Activated CD4-positive, alpha-beta memory T cell treated with anti-CD3 and anti-CD28 coated beads, Interleukin-2, amount 10 ng/mL, durations not matched to agents 7 days and 5 days (primary cell): ENCODE measurements around the gene ZNF677. TPM values are rescaled to one million over a fixed set of nuclear protein-coding genes. Genes with fewer than 3 reads are reported as not detected.
"Not testable (repeated sequence)": the region's sequence is repeated elsewhere in the genome, so short reads cannot be mapped to it uniquely, and the experiment has no call there.

Experiments
- CTCF ChIA-PET: fragments of 350-600 bp; sonication (Branson Sonifier 250); formaldehyde crosslinking; loops from one replicate; lab custom pipeline; 2021; ENCODE audit warnings: antibody characterized with exemption, inconsistent platforms; lab: Charles Lee
- POLR2A ChIA-PET: fragments of 350-600 bp; sonication (Branson Sonifier 250); formaldehyde crosslinking; loops from one replicate; lab custom pipeline; 2021; ENCODE audit warnings: antibody characterized with exemption; lab: Charles Lee
- DNase-seq: peaks from one replicate; pipeline ENCODE4 v3.0.0-alpha.2; 2020
- H3K27ac Mint-ChIP-seq: one replicate; pipeline ENCODE4 v1.8.0; 2021; ENCODE audit warnings: mild to moderate bottlenecking, mixed read lengths
- H3K27me3 Mint-ChIP-seq: one replicate; pipeline ENCODE4 v1.8.0; 2021; ENCODE audit warnings: mixed read lengths
- H3K36me3 Mint-ChIP-seq: one replicate; pipeline ENCODE4 v1.8.0; 2021; ENCODE audit warnings: low read depth, mixed read lengths
- H3K4me1 Mint-ChIP-seq: one replicate; pipeline ENCODE4 v1.8.0; 2021; ENCODE audit warnings: mixed read lengths
- H3K4me3 Mint-ChIP-seq: one replicate; pipeline ENCODE4 v1.8.0; 2021; ENCODE audit warnings: mild to moderate bottlenecking, mixed read lengths
- H3K9me3 Mint-ChIP-seq: one replicate; pipeline ENCODE4 v1.8.0; 2021; ENCODE audit warnings: mixed read lengths
- total RNA-seq, 2 experiments: library from RNA; stranded (reverse); gene quantifications; one replicate each; pipeline ENCODE4 v1.2.3, GENCODE V29; 2021

Gene ZNF677
- total RNA-seq, 2 experiments from 2014 or later: 4.7 to 6.1 TPM

DNA sequence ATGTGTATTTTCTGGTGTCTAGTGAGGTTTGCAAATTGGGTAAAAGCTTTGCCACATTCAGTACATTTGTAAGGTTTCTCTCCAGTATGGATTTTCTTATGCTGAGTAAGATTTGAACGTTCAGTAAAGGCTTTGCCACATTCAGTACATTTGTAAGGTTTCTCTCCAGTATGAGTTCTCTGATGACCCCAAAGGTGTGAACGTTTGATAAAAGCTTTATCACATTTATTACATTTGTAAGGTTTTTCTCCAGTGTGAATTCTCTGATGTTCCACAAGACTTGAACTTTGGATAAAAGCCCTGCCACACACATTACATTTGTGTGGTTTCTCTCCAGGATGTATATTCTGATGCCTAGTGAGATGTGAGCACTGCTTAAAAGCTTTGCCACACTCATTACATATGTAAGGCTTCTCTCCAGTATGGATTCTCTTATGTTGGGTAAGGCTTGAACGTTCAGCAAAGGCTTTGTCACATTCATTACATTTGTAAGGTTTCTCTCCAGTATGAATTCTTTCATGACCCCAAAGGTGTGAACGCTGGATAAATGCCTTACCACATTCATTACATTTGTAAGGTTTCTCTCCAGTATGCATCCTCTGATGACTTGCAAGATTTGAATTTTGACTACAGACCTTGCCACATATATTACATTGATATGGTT is 17.4 kb downstream of the ZNF677 start:
- no peaks in the 10 kb centered on the region for H3K4me1 Mint-ChIP-seq
- H3K27me3 Mint-ChIP-seq: no peaks in the 10 kb centered on the region
- no peak overlapping the region for H3K4me3 Mint-ChIP-seq
- no peak overlapping the region for H3K27ac Mint-ChIP-seq
- H3K9me3 Mint-ChIP-seq: peaks cover 64% of the 10 kb centered on the region
- POLR2A ChIA-PET: no interaction called here
- H3K36me3 Mint-ChIP-seq: peaks cover 30% of the 10 kb centered on the region
- CTCF ChIA-PET: no interaction called here
- DNase-seq: no peak

DNA sequence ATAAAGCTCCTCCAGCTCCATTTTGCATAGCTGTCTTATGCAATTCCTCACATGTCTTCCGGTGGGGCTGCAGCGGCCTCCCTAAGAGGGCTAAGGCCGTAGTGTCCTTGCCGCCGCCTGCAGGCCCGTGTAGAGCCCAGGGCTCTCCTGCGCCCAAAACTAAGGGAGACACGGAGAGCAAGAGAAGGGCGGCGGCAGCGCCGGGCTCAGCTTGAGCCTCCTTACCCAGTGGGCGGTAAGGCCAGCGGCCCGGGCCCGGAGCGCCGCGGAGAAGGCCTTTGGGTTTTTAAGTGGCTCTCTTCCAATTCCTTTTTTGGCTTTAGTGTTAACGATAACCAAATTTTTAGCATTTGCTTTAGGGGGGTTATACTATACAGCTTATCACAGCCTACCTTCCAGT is 30.1 kb downstream of the ZNF677 start:
- no peak overlapping the region for H3K27ac Mint-ChIP-seq
- no peaks in the 10 kb centered on the region for H3K4me1 Mint-ChIP-seq
- DNase-seq: no peak
- H3K4me3 Mint-ChIP-seq: no peak overlapping the region
- peaks cover 9% of the 10 kb centered on the region for H3K36me3 Mint-ChIP-seq
- peaks cover 42% of the 10 kb centered on the region for H3K9me3 Mint-ChIP-seq
- POLR2A ChIA-PET: no interaction called here
- CTCF ChIA-PET: no interaction called here
- H3K27me3 Mint-ChIP-seq: no peaks in the 10 kb centered on the region

DNA sequence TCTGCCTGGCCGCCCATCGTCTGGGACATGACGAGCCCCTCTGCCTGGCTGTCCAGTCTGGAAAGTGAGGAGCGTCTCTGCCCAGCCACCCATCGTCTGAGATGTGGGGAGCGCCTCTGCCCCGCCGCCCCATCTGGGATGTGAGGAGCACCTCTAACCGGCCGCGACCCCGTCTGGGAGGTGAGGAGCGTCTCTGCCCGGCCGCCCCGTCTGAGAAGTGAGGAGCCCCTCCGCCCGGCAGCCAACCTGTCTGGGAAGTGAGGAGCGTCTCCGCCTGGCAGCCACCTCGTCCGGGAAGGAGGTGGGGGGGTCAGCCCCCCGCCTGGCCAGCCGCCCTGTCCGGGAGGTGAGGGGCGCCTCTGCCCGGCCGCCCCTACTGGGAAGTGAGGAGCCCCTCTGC is 32.0 kb downstream of the ZNF677 start:
- POLR2A ChIA-PET, H3K4me3 Mint-ChIP-seq, H3K27ac Mint-ChIP-seq, DNase-seq, H3K36me3 Mint-ChIP-seq, H3K4me1 Mint-ChIP-seq, H3K27me3 Mint-ChIP-seq, CTCF ChIA-PET: not testable (repeated sequence)
- H3K9me3 Mint-ChIP-seq: peaks cover 45% of the 10 kb centered on the region

DNA sequence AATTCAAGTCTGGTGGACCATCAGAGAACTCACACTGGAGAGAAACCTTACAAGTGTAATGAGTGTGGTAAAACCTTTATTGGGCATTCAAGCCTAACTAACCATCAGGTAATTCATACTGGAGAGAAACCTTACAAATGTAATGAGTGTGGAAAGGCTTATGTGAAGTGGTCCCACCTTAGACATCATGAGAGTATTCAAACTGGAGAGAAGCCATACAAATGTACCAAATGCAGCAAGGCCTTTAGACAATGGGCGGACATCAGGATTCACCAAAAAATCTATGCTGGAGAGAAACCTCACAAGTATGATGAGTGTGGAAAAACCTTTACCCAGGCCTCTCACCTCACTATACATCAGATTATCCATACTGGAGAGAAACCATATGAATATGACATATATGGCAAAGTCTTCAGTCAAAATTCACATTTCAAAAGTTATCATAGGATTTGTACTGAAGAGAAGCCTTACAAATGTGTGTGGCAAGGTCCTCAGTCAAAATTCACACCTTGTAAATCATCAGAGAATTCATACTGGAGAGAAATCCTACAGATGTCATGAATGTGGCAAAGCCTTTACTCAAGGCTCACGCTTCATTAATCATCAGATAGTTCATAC is 41.9 kb downstream of the ZNF677 start:
- H3K9me3 Mint-ChIP-seq: peaks cover 71% of the 10 kb centered on the region
- DNase-seq: no peak
- ChIA-PET CTCF (no interaction called here), POLR2A (no interaction called here)
- H3K36me3 Mint-ChIP-seq: peaks cover 56% of the 10 kb centered on the region
- no peaks in the 10 kb centered on the region for H3K4me1 Mint-ChIP-seq
- no peak overlapping the region for H3K4me3 Mint-ChIP-seq
- no peak overlapping the region for H3K27ac Mint-ChIP-seq
- H3K27me3 Mint-ChIP-seq: no peaks in the 10 kb centered on the region

DNA sequence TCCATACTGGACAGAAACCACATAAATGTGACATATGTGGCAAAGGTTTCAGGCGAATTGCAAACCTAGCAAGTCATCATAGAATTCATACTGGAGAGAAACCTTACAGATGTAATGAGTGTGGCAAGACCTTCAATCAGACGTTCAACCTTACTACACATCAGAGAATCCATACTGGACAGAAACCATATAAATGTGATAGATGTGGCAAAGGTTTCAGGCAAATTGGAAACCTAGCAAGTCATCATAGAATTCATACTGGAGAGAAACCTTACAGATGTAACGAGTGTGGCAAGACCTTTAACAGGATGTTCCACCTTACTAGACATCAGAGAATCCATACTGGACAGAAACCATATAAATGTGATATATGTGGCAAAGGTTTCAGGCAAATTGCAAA is 43.1 kb downstream of the ZNF677 start:
- Mint-ChIP-seq H3K36me3 (peaks cover 64% of the 10 kb centered on the region), H3K9me3 (peaks cover 78% of the 10 kb centered on the region)
- DNase-seq, POLR2A ChIA-PET, H3K27me3 Mint-ChIP-seq, CTCF ChIA-PET, H3K27ac Mint-ChIP-seq, H3K4me1 Mint-ChIP-seq, H3K4me3 Mint-ChIP-seq: not testable (repeated sequence)

GRCh38 chr19:53196777-53197396 is 57.8 kb downstream of the ZNF677 start:
- POLR2A ChIA-PET: interaction anchor here (1.2 to 1.4 kb wide), 2 partner anchors 38 to 170 kb away, joined by 4 to 5 read pairs; partner anchors contain the start of gene ZNF347
- H3K9me3 Mint-ChIP-seq: peaks cover 54% of the 10 kb centered on the region
- peak overlapping the region; percentile 91 for H3K27ac Mint-ChIP-seq
- peak overlapping the region; percentile 88 for H3K4me3 Mint-ChIP-seq
- CTCF ChIA-PET: no interaction called here
- H3K27me3 Mint-ChIP-seq: no peaks in the 10 kb centered on the region
- H3K36me3 Mint-ChIP-seq: peaks cover 60% of the 10 kb centered on the region
- peaks cover 37% of the 10 kb centered on the region for H3K4me1 Mint-ChIP-seq
- peak; percentile 96 for DNase-seq

- Mint-ChIP-seq H3K4me3 (no peak overlapping the region), H3K36me3 (peaks cover 61% of the 10 kb centered on the region), H3K4me1 (peaks cover 39% of the 10 kb centered on the region), H3K27ac (no peak overlapping the region), H3K9me3 (peaks cover 54% of the 10 kb centered on the region), H3K27me3 (no peaks in the 10 kb centered on the region)
- peak; percentile 79 for DNase-seq
- POLR2A ChIA-PET: interaction anchor here (1.0 kb wide), 2 partner anchors 93 to 199 kb away, joined by 3 to 4 read pairs; partner anchors contain the start of gene ZNF765
- CTCF ChIA-PET: interaction anchor here (1.0 kb wide), 2 partner anchors 9 to 598 kb away, joined by 3 to 5 read pairs; no protein-coding TSS in a partner anchor
These were observed 59.3 kb downstream of the ZNF677 start for GRCh38 chr19:53195265-53195903.

GRCh38 chr19:53193535-53194222 is 61.0 kb downstream of the ZNF677 start:
- POLR2A ChIA-PET: no interaction called here
- Mint-ChIP-seq H3K27ac (peak overlapping the region; percentile 85), H3K9me3 (peaks cover 50% of the 10 kb centered on the region), H3K4me3 (peak overlapping the region; percentile 84), H3K4me1 (peaks cover 39% of the 10 kb centered on the region), H3K27me3 (no peaks in the 10 kb centered on the region), H3K36me3 (peaks cover 54% of the 10 kb centered on the region)
- CTCF ChIA-PET: interaction anchor here (0.5 kb wide), 1 partner anchor 61 kb away, joined by 3 read pairs; no protein-coding TSS in a partner anchor
- no peak for DNase-seq

DNA sequence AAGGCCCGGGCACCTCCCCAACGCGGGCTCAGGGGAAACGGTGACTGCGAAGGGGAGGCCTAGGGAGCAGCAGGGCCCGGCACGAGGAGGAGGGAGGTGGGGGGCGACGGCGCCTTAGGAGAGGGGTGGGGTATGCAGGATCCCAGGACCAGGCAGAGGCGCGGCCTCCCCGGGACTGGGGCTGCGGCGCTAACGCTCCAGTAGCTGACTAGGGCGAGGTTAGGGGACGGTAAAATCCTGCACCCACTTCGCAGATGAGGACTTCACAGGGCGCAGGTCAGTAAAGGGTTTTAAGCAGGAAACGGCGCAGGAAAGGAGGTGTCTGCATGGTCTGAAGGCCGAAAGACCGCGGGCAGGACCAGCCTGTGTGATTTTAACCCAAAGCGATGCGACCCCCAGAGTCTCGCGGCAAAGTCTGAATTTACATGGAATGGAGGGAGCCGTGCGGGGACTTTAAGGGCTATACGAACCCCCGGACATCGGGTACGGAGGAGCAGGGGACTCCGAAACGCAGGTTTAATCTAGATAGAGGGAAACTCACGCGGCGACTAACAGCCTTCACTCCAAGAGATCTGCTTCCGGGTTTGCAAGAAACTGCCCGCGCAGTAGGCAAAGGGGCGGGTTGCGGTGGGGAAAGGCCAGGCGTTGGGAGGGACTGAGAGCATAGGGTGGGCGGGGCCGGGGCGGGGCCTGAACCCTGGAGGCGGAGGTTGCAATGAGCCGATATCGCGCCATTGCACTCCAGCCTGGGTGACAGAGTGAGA is 61.7 kb downstream of the ZNF677 start, which contains the start of gene ZNF665:
Gene ZNF665, minus strand, starts transcription at position 588 of the 764 bp plus-strand sequence. CDS start 10,460 bp downstream, outside the sequence.
- CTCF ChIA-PET: no interaction called here

GRCh38 chr19:53190253-53190652 is 64.4 kb downstream of the ZNF677 start:
- Mint-ChIP-seq H3K4me1 (peaks cover 23% of the 10 kb centered on the region), H3K27me3 (no peaks in the 10 kb centered on the region), H3K36me3 (peaks cover 42% of the 10 kb centered on the region), H3K27ac (no peak overlapping the region), H3K9me3 (peaks cover 41% of the 10 kb centered on the region), H3K4me3 (no peak overlapping the region)
- no peak for DNase-seq
- POLR2A ChIA-PET: no interaction called here
- CTCF ChIA-PET: no interaction called here

More for the DNA sequence above, 61.7 kb downstream of the ZNF677 start, which contains the start of gene ZNF665:
- Mint-ChIP-seq H3K36me3 (peaks cover 49% of the 10 kb centered on the region), H3K4me3 (peak within 1 kb of the TSS; percentile 84), H3K9me3 (peaks cover 50% of the 10 kb centered on the region), H3K27ac (peak within 1 kb of the TSS; percentile 85), H3K27me3 (no peaks in the 10 kb centered on the region), H3K4me1 (peaks cover 39% of the 10 kb centered on the region)
- peak; percentile 88 for DNase-seq
- POLR2A ChIA-PET: no interaction called here

GRCh38 chr19:53189691-53190198 is 64.9 kb downstream of the ZNF677 start:
- H3K27ac Mint-ChIP-seq, CTCF ChIA-PET, H3K4me3 Mint-ChIP-seq, H3K27me3 Mint-ChIP-seq, POLR2A ChIA-PET, DNase-seq: not testable (repeated sequence)
- Mint-ChIP-seq H3K4me1 (peaks cover 21% of the 10 kb centered on the region), H3K36me3 (peaks cover 41% of the 10 kb centered on the region), H3K9me3 (peaks cover 39% of the 10 kb centered on the region)
